ENCODE measurements around the gene ACACA.
A peak's percentile ranks its signal among the peaks of the same experiment; 100 is the strongest.

The ACACA gene

GRCh38 chr17:37392024-37392590, 14.5 kb downstream of the ACACA start:
- peak; percentile 50 for DNase-seq (ENCODE audit: low spot score)
- no peak for TF ChIP-seq CTCF (IDR thresholded peaks at IDR 0.05; ENCODE audit: extremely low read depth, missing control alignments)

- no peak for TF ChIP-seq CTCF (IDR thresholded peaks at IDR 0.05; ENCODE audit: extremely low read depth, missing control alignments)
- DNase-seq (ENCODE audit: low spot score): no peak
Observed at GRCh38 chr17:37391146-37391545, 15.5 kb downstream of the ACACA start.

- no peak for TF ChIP-seq CTCF (IDR thresholded peaks at IDR 0.05; ENCODE audit: extremely low read depth, missing control alignments)
- DNase-seq (ENCODE audit: low spot score): no peak
Observed at GRCh38 chr17:37389160-37389559, 17.5 kb downstream of the ACACA start.

- no peak for DNase-seq (ENCODE audit: low spot score)
- TF ChIP-seq CTCF (IDR thresholded peaks at IDR 0.05; ENCODE audit: extremely low read depth, missing control alignments): no peak
Observed at GRCh38 chr17:37388266-37388665, 18.4 kb downstream of the ACACA start.

- no peak for TF ChIP-seq CTCF (IDR thresholded peaks at IDR 0.05; ENCODE audit: extremely low read depth, missing control alignments)
- DNase-seq (ENCODE audit: low spot score): no peak
Observed at GRCh38 chr17:37386462-37386861, 20.2 kb downstream of the ACACA start.

GRCh38 chr17:37385474-37385990, 21.1 kb downstream of the ACACA start:
- no peak for TF ChIP-seq CTCF (IDR thresholded peaks at IDR 0.05; ENCODE audit: extremely low read depth, missing control alignments)
- no peak for DNase-seq (ENCODE audit: low spot score)

GRCh38 chr17:37384560-37385149, 22.0 kb downstream of the ACACA start:
- no peak for DNase-seq (ENCODE audit: low spot score)
- no peak for TF ChIP-seq CTCF (IDR thresholded peaks at IDR 0.05; ENCODE audit: extremely low read depth, missing control alignments)

Data from GM20000 (cell line).